Osteoblast (primary cell): Measurements from ENCODE around the gene WWTR1. TPM values are rescaled to one million over a fixed set of nuclear protein-coding genes. Genes with fewer than 3 reads are reported as not detected.

Experiments used
- DNase-seq: peaks from one replicate; pipeline ENCODE4 v3.0.0; 2011; ENCODE audit warnings: low spot score, mixed read lengths; ENCODE audit not compliant: insufficient read length; ENCODE audit errors: missing footprints
- H2AFZ ChIP-seq: 2 replicates; pipeline ENCODE4 v1.6.0; 2011; ENCODE audit warnings: mild to moderate bottlenecking, low read length
- H3K27ac ChIP-seq: 2 replicates; pipeline ENCODE4 v1.5.1; 2011; ENCODE audit warnings: mild to moderate bottlenecking, low read depth, low read length, moderate library complexity
- H3K27me3 ChIP-seq: 2 replicates; pipeline ENCODE4 v1.6.0; 2012; ENCODE audit warnings: mild to moderate bottlenecking, control low read depth, inconsistent platforms, low read length, moderate library complexity; ENCODE audit not compliant: insufficient read depth
- H3K36me3 ChIP-seq: 2 replicates; pipeline ENCODE4 v1.5.1; 2011; ENCODE audit warnings: mild to moderate bottlenecking, low read length, control low read depth, moderate library complexity; ENCODE audit not compliant: insufficient read depth
- H3K4me1 ChIP-seq: 2 replicates; pipeline ENCODE4 v1.5.1; 2011; ENCODE audit warnings: mild to moderate bottlenecking, low read length, control low read depth, moderate library complexity; ENCODE audit not compliant: insufficient read depth
- H3K4me2 ChIP-seq: 2 replicates; pipeline ENCODE4 v1.6.0; 2011; ENCODE audit warnings: mild to moderate bottlenecking, low read length; ENCODE audit not compliant: insufficient read depth
- H3K4me3 ChIP-seq: fragments of 200-600 bp; sonication (generic); 3 replicates; pipeline ENCODE4 v1.5.1; 2012; ENCODE audit warnings: mild to moderate bottlenecking, low read length, inconsistent platforms; ENCODE audit not compliant: insufficient read depth
- H3K79me2 ChIP-seq: 2 replicates; pipeline ENCODE4 v1.6.0; 2012; ENCODE audit warnings: mild to moderate bottlenecking, low read length, control low read depth, inconsistent platforms; ENCODE audit not compliant: insufficient read depth
- H3K9me3 ChIP-seq: 2 replicates; pipeline ENCODE4 v1.5.1; 2011; ENCODE audit warnings: low read depth, low read length, control low read depth
- H4K20me1 ChIP-seq: 2 replicates; pipeline ENCODE4 v1.6.0; 2012; ENCODE audit warnings: mild to moderate bottlenecking, low read length, control low read depth; ENCODE audit not compliant: insufficient read depth
- CTCF ChIP-seq: IDR thresholded peaks from 2 replicates; pipeline ENCODE4 v1.5.1; 2011; ENCODE audit warnings: mild to moderate bottlenecking, low read depth, low read length, moderate library complexity; ENCODE audit errors: extremely low read depth
- total RNA-seq: library from RNA; depleted of rRNA; stranded (reverse); fragments of >200 nt; gene quantifications from 2 replicates; pipeline ENCODE4 v1.2.3, GENCODE V29; 2012

The WWTR1 gene
- total RNA-seq, 1 donor = 84.7 TPM

GRCh38 chr3:149487598-149488197 is 170.1 kb downstream of the WWTR1 start:
- H2AFZ ChIP-seq = no peak overlapping the region
- TF ChIP-seq CTCF = peak; percentile 48
- H3K4me3 ChIP-seq = no peak overlapping the region
- no peak for DNase-seq
- no peaks in the 10 kb centered on the region for H3K4me1 ChIP-seq
- no peak overlapping the region for H3K4me2 ChIP-seq
- H4K20me1 ChIP-seq = no peaks in the 10 kb centered on the region
- H3K36me3 ChIP-seq = no peaks in the 10 kb centered on the region
- no peaks in the 10 kb centered on the region for H3K79me2 ChIP-seq
- no peaks in the 10 kb centered on the region for H3K9me3 ChIP-seq
- H3K27me3 ChIP-seq = no peaks in the 10 kb centered on the region
- H3K27ac ChIP-seq = no peak overlapping the region

GRCh38 chr3:149486726-149487125 is 171.1 kb downstream of the WWTR1 start:
- no peak overlapping the region for H2AFZ ChIP-seq
- no peak overlapping the region for H3K4me2 ChIP-seq
- H3K79me2 ChIP-seq = no peaks in the 10 kb centered on the region
- no peaks in the 10 kb centered on the region for H3K36me3 ChIP-seq
- H3K27me3 ChIP-seq = no peaks in the 10 kb centered on the region
- no peak overlapping the region for H3K27ac ChIP-seq
- TF ChIP-seq CTCF = no peak
- H3K9me3 ChIP-seq = no peaks in the 10 kb centered on the region
- H3K4me3 ChIP-seq = no peak overlapping the region
- H3K4me1 ChIP-seq = no peaks in the 10 kb centered on the region
- no peaks in the 10 kb centered on the region for H4K20me1 ChIP-seq
- no peak for DNase-seq

- no peak for TF ChIP-seq CTCF
- H2AFZ ChIP-seq = no peak overlapping the region
- H4K20me1 ChIP-seq = no peaks in the 10 kb centered on the region
- no peak for DNase-seq
- no peaks in the 10 kb centered on the region for H3K79me2 ChIP-seq
- no peaks in the 10 kb centered on the region for H3K27me3 ChIP-seq
- no peak overlapping the region for H3K4me3 ChIP-seq
- H3K9me3 ChIP-seq = no peaks in the 10 kb centered on the region
- no peak overlapping the region for H3K4me2 ChIP-seq
- H3K27ac ChIP-seq = no peak overlapping the region
- H3K4me1 ChIP-seq = peaks cover 11% of the 10 kb centered on the region
- no peaks in the 10 kb centered on the region for H3K36me3 ChIP-seq
Measured at GRCh38 chr3:149481491-149481890, 176.3 kb downstream of the WWTR1 start.

GRCh38 chr3:149481056-149481455 is 176.8 kb downstream of the WWTR1 start:
- no peak overlapping the region for H3K4me2 ChIP-seq
- H4K20me1 ChIP-seq = no peaks in the 10 kb centered on the region
- H3K4me3 ChIP-seq = no peak overlapping the region
- H3K36me3 ChIP-seq = no peaks in the 10 kb centered on the region
- no peak for TF ChIP-seq CTCF
- no peak for DNase-seq
- H2AFZ ChIP-seq = peak overlapping the region; percentile 50
- H3K27ac ChIP-seq = no peak overlapping the region
- H3K9me3 ChIP-seq = no peaks in the 10 kb centered on the region
- H3K27me3 ChIP-seq = no peaks in the 10 kb centered on the region
- H3K79me2 ChIP-seq = no peaks in the 10 kb centered on the region
- peaks cover 11% of the 10 kb centered on the region for H3K4me1 ChIP-seq
